ENCODE measurements around the gene AOPEP. TPM values are rescaled to one million over a fixed set of nuclear protein-coding genes. Genes with fewer than 3 reads are reported as not detected.

AOPEP gene
- total RNA-seq, 5 donors from 2014 or later (not counting 1 experiment from before 2014, with no cell fraction given) = 10.4 to 14.8 (median 11.3) TPM

- ATAC-seq (replicated peaks in 1 of 4) = no peak
- H3K9me3 Mint-ChIP-seq = no peaks in the 10 kb centered on the region
- H3K36me3 ChIP-seq (ENCODE audit: control insufficient read depth in 2 of 2, extremely low read depth in 1 of 2, insufficient read depth in 1 of 2, low read length in 1 of 2) = no peaks in the 10 kb centered on the region
- 56% methylated on average over 2 of the region's 5 CpGs for WGBS (ENCODE audit: insufficient coverage)
- peaks cover 12 to 16% of the 10 kb centered on the region in 2 donors for H3K27me3 Mint-ChIP-seq
- H3K27me3 ChIP-seq (replicated peaks in 1 of 2; ENCODE audit: control insufficient read depth in 2 of 2, extremely low read depth in 1 of 2, insufficient read depth in 2 of 2, low read length in 1 of 2) = peaks cover 0 to 6% of the 10 kb centered on the region in 2 experiments
- no peak overlapping the region for H3K4me3 Mint-ChIP-seq
- no peak overlapping the region for H3K4me3 ChIP-seq (ENCODE audit: control insufficient read depth in 1 of 2, extremely low read depth in 1 of 2, low read length in 1 of 2)
- no peaks in the 10 kb centered on the region for H3K36me3 Mint-ChIP-seq
- H3K9me3 ChIP-seq = no peaks in the 10 kb centered on the region
- H3K27ac Mint-ChIP-seq = no peak overlapping the region
- no peak for DNase-seq
- POLR2A ChIA-PET = interaction anchor here in 1 of 2 donors (0.6 kb wide), 1 partner anchor 497 kb away, joined by 4 read pairs; no protein-coding TSS in a partner anchor
- CTCF ChIA-PET = no interaction called here
- no peaks in the 10 kb centered on the region for H3K4me1 ChIP-seq (ENCODE audit: control insufficient read depth in 1 of 2, extremely low read depth in 1 of 2, insufficient read depth in 2 of 2, low read length in 2 of 2)
- no peaks in the 10 kb centered on the region for H3K4me1 Mint-ChIP-seq
- H3K27ac ChIP-seq (ENCODE audit: low read length) = no peak overlapping the region
Measured at GRCh38 chr9:94696545-94696944, 30.0 kb upstream of the AOPEP start.

- ATAC-seq (replicated peaks in 1 of 4) (no peak), DNase-seq (no peak)
- Histone ChIP-seq H3K36me3 (ENCODE audit: control insufficient read depth in 2 of 2, extremely low read depth in 1 of 2, insufficient read depth in 1 of 2, low read length in 1 of 2) (no peaks in the 10 kb centered on the region), H3K4me3 (ENCODE audit: control insufficient read depth in 1 of 2, extremely low read depth in 1 of 2, low read length in 1 of 2) (no peak overlapping the region), H3K27me3 (replicated peaks in 1 of 2; ENCODE audit: control insufficient read depth in 2 of 2, extremely low read depth in 1 of 2, insufficient read depth in 2 of 2, low read length in 1 of 2) (peaks cover 0 to 6% of the 10 kb centered on the region in 2 experiments), H3K4me1 (ENCODE audit: control insufficient read depth in 1 of 2, extremely low read depth in 1 of 2, insufficient read depth in 2 of 2, low read length in 2 of 2) (no peaks in the 10 kb centered on the region), H3K9me3 (no peaks in the 10 kb centered on the region), H3K27ac (ENCODE audit: low read length) (no peak overlapping the region)
- no peaks in the 10 kb centered on the region for H3K36me3 Mint-ChIP-seq
- POLR2A ChIA-PET = no interaction called here
- no peaks in the 10 kb centered on the region for H3K9me3 Mint-ChIP-seq
- no peak overlapping the region for H3K27ac Mint-ChIP-seq
- 79% methylated on average over 3 of the region's 5 CpGs for WGBS (ENCODE audit: insufficient coverage)
- H3K4me3 Mint-ChIP-seq = no peak overlapping the region
- CTCF ChIA-PET = interaction anchor here in 1 of 2 donors (0.6 kb wide), 1 partner anchor 1522 kb away, joined by 3 read pairs; no protein-coding TSS in a partner anchor
- H3K4me1 Mint-ChIP-seq = no peaks in the 10 kb centered on the region
- peaks cover 10 to 17% of the 10 kb centered on the region in 2 donors for H3K27me3 Mint-ChIP-seq
Measured at GRCh38 chr9:94697972-94698581, 28.4 kb upstream of the AOPEP start.

GRCh38 chr9:94699715-94700373 is 26.7 kb upstream of the AOPEP start:
- ChIA-PET POLR2A (no interaction called here), CTCF (interaction anchor here in 1 of 2 donors (0.7 kb wide), 1 partner anchor 158 kb away, joined by 6 read pairs; no protein-coding TSS in a partner anchor)
- WGBS (ENCODE audit: insufficient coverage) = no CpG with 5 or more reads among the region's 4 CpGs
- peaks cover 10 to 23% of the 10 kb centered on the region in 2 donors for H3K27me3 Mint-ChIP-seq
- H3K27ac Mint-ChIP-seq = no peak overlapping the region
- no peaks in the 10 kb centered on the region for H3K4me1 ChIP-seq (ENCODE audit: control insufficient read depth in 1 of 2, extremely low read depth in 1 of 2, insufficient read depth in 2 of 2, low read length in 2 of 2)
- DNase-seq = no peak
- H3K9me3 ChIP-seq = no peaks in the 10 kb centered on the region
- H3K27ac ChIP-seq (ENCODE audit: low read length) = no peak overlapping the region
- no peaks in the 10 kb centered on the region for H3K36me3 ChIP-seq (ENCODE audit: control insufficient read depth in 2 of 2, extremely low read depth in 1 of 2, insufficient read depth in 1 of 2, low read length in 1 of 2)
- no peaks in the 10 kb centered on the region for H3K36me3 Mint-ChIP-seq
- H3K4me3 Mint-ChIP-seq = no peak overlapping the region
- no peaks in the 10 kb centered on the region for H3K9me3 Mint-ChIP-seq
- H3K4me1 Mint-ChIP-seq = no peaks in the 10 kb centered on the region
- H3K4me3 ChIP-seq (ENCODE audit: control insufficient read depth in 1 of 2, extremely low read depth in 1 of 2, low read length in 1 of 2) = no peak overlapping the region
- peaks cover 0 to 6% of the 10 kb centered on the region in 2 experiments for H3K27me3 ChIP-seq (replicated peaks in 1 of 2; ENCODE audit: control insufficient read depth in 2 of 2, extremely low read depth in 1 of 2, insufficient read depth in 2 of 2, low read length in 1 of 2)
- ATAC-seq (replicated peaks in 1 of 4) = no peak

GRCh38 chr9:94700445-94700844 is 26.1 kb upstream of the AOPEP start:
- POLR2A ChIA-PET = no interaction called here
- H3K4me3 Mint-ChIP-seq = no peak overlapping the region
- CTCF ChIA-PET = no interaction called here
- WGBS (ENCODE audit: insufficient coverage) = 86% methylated on average over 1 of the region's 3 CpGs
- H3K4me1 Mint-ChIP-seq = no peaks in the 10 kb centered on the region
- ATAC-seq (replicated peaks in 1 of 4) (no peak), DNase-seq (no peak)
- Histone ChIP-seq H3K9me3 (no peaks in the 10 kb centered on the region), H3K4me3 (ENCODE audit: control insufficient read depth in 1 of 2, extremely low read depth in 1 of 2, low read length in 1 of 2) (no peak overlapping the region), H3K27me3 (replicated peaks in 1 of 2; ENCODE audit: control insufficient read depth in 2 of 2, extremely low read depth in 1 of 2, insufficient read depth in 2 of 2, low read length in 1 of 2) (peaks cover 0 to 6% of the 10 kb centered on the region in 2 experiments), H3K4me1 (ENCODE audit: control insufficient read depth in 1 of 2, extremely low read depth in 1 of 2, insufficient read depth in 2 of 2, low read length in 2 of 2) (no peaks in the 10 kb centered on the region), H3K36me3 (ENCODE audit: control insufficient read depth in 2 of 2, extremely low read depth in 1 of 2, insufficient read depth in 1 of 2, low read length in 1 of 2) (no peaks in the 10 kb centered on the region), H3K27ac (ENCODE audit: low read length) (no peak overlapping the region)
- no peaks in the 10 kb centered on the region for H3K9me3 Mint-ChIP-seq
- H3K36me3 Mint-ChIP-seq = no peaks in the 10 kb centered on the region
- no peak overlapping the region for H3K27ac Mint-ChIP-seq
- H3K27me3 Mint-ChIP-seq = peaks cover 10 to 28% of the 10 kb centered on the region in 2 donors

GRCh38 chr9:94703488-94704140 is 22.9 kb upstream of the AOPEP start:
- Histone ChIP-seq H3K36me3 (ENCODE audit: control insufficient read depth in 2 of 2, extremely low read depth in 1 of 2, insufficient read depth in 1 of 2, low read length in 1 of 2) (no peaks in the 10 kb centered on the region), H3K9me3 (no peaks in the 10 kb centered on the region), H3K4me1 (ENCODE audit: control insufficient read depth in 1 of 2, extremely low read depth in 1 of 2, insufficient read depth in 2 of 2, low read length in 2 of 2) (no peaks in the 10 kb centered on the region), H3K4me3 (ENCODE audit: control insufficient read depth in 1 of 2, extremely low read depth in 1 of 2, low read length in 1 of 2) (no peak overlapping the region), H3K27me3 (replicated peaks in 1 of 2; ENCODE audit: control insufficient read depth in 2 of 2, extremely low read depth in 1 of 2, insufficient read depth in 2 of 2, low read length in 1 of 2) (peaks cover 0 to 6% of the 10 kb centered on the region in 2 experiments), H3K27ac (ENCODE audit: low read length) (no peak overlapping the region)
- Mint-ChIP-seq H3K4me3 (no peak overlapping the region), H3K9me3 (no peaks in the 10 kb centered on the region), H3K27ac (no peak overlapping the region), H3K36me3 (no peaks in the 10 kb centered on the region), H3K27me3 (peaks cover 12 to 32% of the 10 kb centered on the region in 2 donors), H3K4me1 (no peaks in the 10 kb centered on the region)
- ChIA-PET CTCF (no interaction called here), POLR2A (no interaction called here)
- DNase-seq = no peak
- ATAC-seq (replicated peaks in 1 of 4) = no peak
- no CpG with 5 or more reads among the region's 4 CpGs for WGBS (ENCODE audit: insufficient coverage)

- H3K9me3 Mint-ChIP-seq = no peaks in the 10 kb centered on the region
- H3K36me3 ChIP-seq (ENCODE audit: control insufficient read depth in 2 of 2, extremely low read depth in 1 of 2, insufficient read depth in 1 of 2, low read length in 1 of 2) = no peaks in the 10 kb centered on the region
- no peaks in the 10 kb centered on the region for H3K4me1 Mint-ChIP-seq
- DNase-seq (no peak), ATAC-seq (replicated peaks in 1 of 4) (no peak)
- H3K27me3 Mint-ChIP-seq = peaks cover 9 to 30% of the 10 kb centered on the region in 2 donors
- ChIA-PET POLR2A (no interaction called here), CTCF (no interaction called here)
- no peak overlapping the region for H3K27ac Mint-ChIP-seq
- 80% methylated on average over 1 of the region's 7 CpGs for WGBS (ENCODE audit: insufficient coverage)
- H3K36me3 Mint-ChIP-seq = no peaks in the 10 kb centered on the region
- H3K27me3 ChIP-seq (replicated peaks in 1 of 2; ENCODE audit: control insufficient read depth in 2 of 2, extremely low read depth in 1 of 2, insufficient read depth in 2 of 2, low read length in 1 of 2) = peaks cover 0 to 9% of the 10 kb centered on the region in 2 experiments
- H3K4me3 Mint-ChIP-seq = no peak overlapping the region
- no peak overlapping the region for H3K4me3 ChIP-seq (ENCODE audit: control insufficient read depth in 1 of 2, extremely low read depth in 1 of 2, low read length in 1 of 2)
- H3K27ac ChIP-seq (ENCODE audit: low read length) = no peak overlapping the region
- H3K4me1 ChIP-seq (ENCODE audit: control insufficient read depth in 1 of 2, extremely low read depth in 1 of 2, insufficient read depth in 2 of 2, low read length in 2 of 2) = no peaks in the 10 kb centered on the region
- H3K9me3 ChIP-seq = no peaks in the 10 kb centered on the region
Measured at GRCh38 chr9:94705162-94705702, 21.3 kb upstream of the AOPEP start.

Data from T-cell (primary cell).